GM23338 (cell line): ENCODE data around the gene KLHL26.

ENCODE experiments used
- CREB1 ChIP-seq: fragments of 250-450 bp; sonication (Bioruptor Pico); IDR thresholded peaks from 2 replicates; pipeline ENCODE4 v1.5.0; 2020; ENCODE audit warnings: low read depth, mild to moderate bottlenecking, moderate library complexity
- EZH2 ChIP-seq: fragments of 200-600 bp; sonication (generic); IDR thresholded peaks from one replicate; pipeline ENCODE4 v1.8.0; 2017; ENCODE audit warnings: antibody characterized with exemption, mild to moderate bottlenecking, low read depth; ENCODE audit not compliant: unreplicated experiment
- EZH2phosphoT487 ChIP-seq: fragments of 200-600 bp; sonication (generic); IDR thresholded peaks from one replicate; pipeline ENCODE4 v1.8.1; 2018; ENCODE audit warnings: antibody characterized with exemption; ENCODE audit not compliant: unreplicated experiment
- JUNB ChIP-seq: IDR thresholded peaks from one replicate; pipeline ENCODE4 v1.6.1; 2016; ENCODE audit warnings: antibody characterized with exemption; ENCODE audit not compliant: unreplicated experiment
- NANOG ChIP-seq: IDR thresholded peaks from 2 replicates; pipeline ENCODE4 v1.6.1; 2016; ENCODE audit warnings: antibody characterized with exemption, borderline replicate concordance
- POLR2AphosphoS5 ChIP-seq: IDR thresholded peaks from 2 replicates; pipeline ENCODE4 v1.6.1; 2016; ENCODE audit warnings: antibody characterized with exemption, low read depth
- STAT1 ChIP-seq: IDR thresholded peaks from one replicate; pipeline ENCODE4 v1.6.1; 2016; ENCODE audit warnings: antibody characterized with exemption; ENCODE audit not compliant: unreplicated experiment
- ZNF114 ChIP-seq: fragments of 250-450 bp; sonication (Bioruptor Pico); IDR thresholded peaks from 2 replicates; pipeline ENCODE4 v1.5.0; 2020; ENCODE audit warnings: mild to moderate bottlenecking, moderate library complexity
- ZNF331 ChIP-seq: fragments of 250-450 bp; sonication (Bioruptor Pico); IDR thresholded peaks from 2 replicates; pipeline ENCODE4 v1.5.0; 2020; ENCODE audit warnings: low read depth, mild to moderate bottlenecking, moderate library complexity
- TF ChIP-seq, protein P1 (sequence below), 2 experiments: fragments of 200-600 bp in 1 of 2; sonication (generic) in 1 of 2; conservative IDR thresholded peaks; 2 replicates each; pipeline versions ENCODE4 v1.5.1 to v1.6.1; 2016 to 2017; ENCODE audit warnings: antibody characterized with exemption in 2 of 2, low read depth in 2 of 2, mild to moderate bottlenecking in 2 of 2, moderate library complexity in 1 of 2
- TF ChIP-seq, protein P2 (sequence below): IDR thresholded peaks from one replicate; pipeline ENCODE4 v1.6.1; 2018; ENCODE audit warnings: antibody characterized with exemption; ENCODE audit not compliant: unreplicated experiment
- TF ChIP-seq, protein P3 (sequence below): IDR thresholded peaks from 2 replicates; pipeline ENCODE4 v1.6.1; 2016; ENCODE audit warnings: antibody characterized with exemption

DNA sequence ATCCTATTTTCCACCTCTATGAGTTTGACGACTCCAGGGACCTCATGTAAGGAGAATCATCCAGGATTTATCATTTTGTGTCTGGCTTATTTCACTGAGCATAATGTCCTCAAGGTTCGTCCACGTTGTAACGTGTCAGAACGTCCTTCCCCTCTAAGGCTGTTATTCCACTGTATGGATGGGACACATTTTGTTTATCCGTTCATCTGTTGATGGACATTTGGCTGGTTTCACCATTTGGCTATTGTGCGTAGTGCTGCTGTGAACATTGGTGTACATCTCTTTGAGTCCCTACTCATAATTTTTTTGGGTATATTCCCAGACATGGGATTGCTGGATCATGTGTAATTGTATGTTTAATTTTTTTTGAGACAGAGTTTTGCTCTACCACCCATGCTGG lies 68.1 kb downstream of the KLHL26 start:
- TF ChIP-seq, protein P1, sequence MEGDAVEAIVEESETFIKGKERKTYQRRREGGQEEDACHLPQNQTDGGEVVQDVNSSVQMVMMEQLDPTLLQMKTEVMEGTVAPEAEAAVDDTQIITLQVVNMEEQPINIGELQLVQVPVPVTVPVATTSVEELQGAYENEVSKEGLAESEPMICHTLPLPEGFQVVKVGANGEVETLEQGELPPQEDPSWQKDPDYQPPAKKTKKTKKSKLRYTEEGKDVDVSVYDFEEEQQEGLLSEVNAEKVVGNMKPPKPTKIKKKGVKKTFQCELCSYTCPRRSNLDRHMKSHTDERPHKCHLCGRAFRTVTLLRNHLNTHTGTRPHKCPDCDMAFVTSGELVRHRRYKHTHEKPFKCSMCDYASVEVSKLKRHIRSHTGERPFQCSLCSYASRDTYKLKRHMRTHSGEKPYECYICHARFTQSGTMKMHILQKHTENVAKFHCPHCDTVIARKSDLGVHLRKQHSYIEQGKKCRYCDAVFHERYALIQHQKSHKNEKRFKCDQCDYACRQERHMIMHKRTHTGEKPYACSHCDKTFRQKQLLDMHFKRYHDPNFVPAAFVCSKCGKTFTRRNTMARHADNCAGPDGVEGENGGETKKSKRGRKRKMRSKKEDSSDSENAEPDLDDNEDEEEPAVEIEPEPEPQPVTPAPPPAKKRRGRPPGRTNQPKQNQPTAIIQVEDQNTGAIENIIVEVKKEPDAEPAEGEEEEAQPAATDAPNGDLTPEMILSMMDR (conservative IDR thresholded peaks at IDR 0.05; ENCODE audit: low read depth in 2 of 2), result no peak
- TF ChIP-seq EZH2, result no peak
- TF ChIP-seq, protein P2, sequence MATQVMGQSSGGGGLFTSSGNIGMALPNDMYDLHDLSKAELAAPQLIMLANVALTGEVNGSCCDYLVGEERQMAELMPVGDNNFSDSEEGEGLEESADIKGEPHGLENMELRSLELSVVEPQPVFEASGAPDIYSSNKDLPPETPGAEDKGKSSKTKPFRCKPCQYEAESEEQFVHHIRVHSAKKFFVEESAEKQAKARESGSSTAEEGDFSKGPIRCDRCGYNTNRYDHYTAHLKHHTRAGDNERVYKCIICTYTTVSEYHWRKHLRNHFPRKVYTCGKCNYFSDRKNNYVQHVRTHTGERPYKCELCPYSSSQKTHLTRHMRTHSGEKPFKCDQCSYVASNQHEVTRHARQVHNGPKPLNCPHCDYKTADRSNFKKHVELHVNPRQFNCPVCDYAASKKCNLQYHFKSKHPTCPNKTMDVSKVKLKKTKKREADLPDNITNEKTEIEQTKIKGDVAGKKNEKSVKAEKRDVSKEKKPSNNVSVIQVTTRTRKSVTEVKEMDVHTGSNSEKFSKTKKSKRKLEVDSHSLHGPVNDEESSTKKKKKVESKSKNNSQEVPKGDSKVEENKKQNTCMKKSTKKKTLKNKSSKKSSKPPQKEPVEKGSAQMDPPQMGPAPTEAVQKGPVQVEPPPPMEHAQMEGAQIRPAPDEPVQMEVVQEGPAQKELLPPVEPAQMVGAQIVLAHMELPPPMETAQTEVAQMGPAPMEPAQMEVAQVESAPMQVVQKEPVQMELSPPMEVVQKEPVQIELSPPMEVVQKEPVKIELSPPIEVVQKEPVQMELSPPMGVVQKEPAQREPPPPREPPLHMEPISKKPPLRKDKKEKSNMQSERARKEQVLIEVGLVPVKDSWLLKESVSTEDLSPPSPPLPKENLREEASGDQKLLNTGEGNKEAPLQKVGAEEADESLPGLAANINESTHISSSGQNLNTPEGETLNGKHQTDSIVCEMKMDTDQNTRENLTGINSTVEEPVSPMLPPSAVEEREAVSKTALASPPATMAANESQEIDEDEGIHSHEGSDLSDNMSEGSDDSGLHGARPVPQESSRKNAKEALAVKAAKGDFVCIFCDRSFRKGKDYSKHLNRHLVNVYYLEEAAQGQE, result no peak
- no peak for TF ChIP-seq CREB1 (CRISPR knock-in tag)
- no peak for TF ChIP-seq EZH2phosphoT487
- TF ChIP-seq ZNF114, result no peak
- TF ChIP-seq JUNB, result no peak
- TF ChIP-seq, protein P3, sequence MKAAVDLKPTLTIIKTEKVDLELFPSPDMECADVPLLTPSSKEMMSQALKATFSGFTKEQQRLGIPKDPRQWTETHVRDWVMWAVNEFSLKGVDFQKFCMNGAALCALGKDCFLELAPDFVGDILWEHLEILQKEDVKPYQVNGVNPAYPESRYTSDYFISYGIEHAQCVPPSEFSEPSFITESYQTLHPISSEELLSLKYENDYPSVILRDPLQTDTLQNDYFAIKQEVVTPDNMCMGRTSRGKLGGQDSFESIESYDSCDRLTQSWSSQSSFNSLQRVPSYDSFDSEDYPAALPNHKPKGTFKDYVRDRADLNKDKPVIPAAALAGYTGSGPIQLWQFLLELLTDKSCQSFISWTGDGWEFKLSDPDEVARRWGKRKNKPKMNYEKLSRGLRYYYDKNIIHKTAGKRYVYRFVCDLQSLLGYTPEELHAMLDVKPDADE, result no peak
- no peak for TF ChIP-seq POLR2AphosphoS5
- no peak for TF ChIP-seq NANOG
- TF ChIP-seq ZNF331, result no peak
- TF ChIP-seq STAT1, result no peak
